NCI-H82 (cell line): ENCODE results near the gene OMP.

ENCODE experiments used
- DNase-seq: peaks from one replicate; lab custom pipeline; 2025; lab: John Stamatoyannopoulos, UW

OMP gene

DNA sequence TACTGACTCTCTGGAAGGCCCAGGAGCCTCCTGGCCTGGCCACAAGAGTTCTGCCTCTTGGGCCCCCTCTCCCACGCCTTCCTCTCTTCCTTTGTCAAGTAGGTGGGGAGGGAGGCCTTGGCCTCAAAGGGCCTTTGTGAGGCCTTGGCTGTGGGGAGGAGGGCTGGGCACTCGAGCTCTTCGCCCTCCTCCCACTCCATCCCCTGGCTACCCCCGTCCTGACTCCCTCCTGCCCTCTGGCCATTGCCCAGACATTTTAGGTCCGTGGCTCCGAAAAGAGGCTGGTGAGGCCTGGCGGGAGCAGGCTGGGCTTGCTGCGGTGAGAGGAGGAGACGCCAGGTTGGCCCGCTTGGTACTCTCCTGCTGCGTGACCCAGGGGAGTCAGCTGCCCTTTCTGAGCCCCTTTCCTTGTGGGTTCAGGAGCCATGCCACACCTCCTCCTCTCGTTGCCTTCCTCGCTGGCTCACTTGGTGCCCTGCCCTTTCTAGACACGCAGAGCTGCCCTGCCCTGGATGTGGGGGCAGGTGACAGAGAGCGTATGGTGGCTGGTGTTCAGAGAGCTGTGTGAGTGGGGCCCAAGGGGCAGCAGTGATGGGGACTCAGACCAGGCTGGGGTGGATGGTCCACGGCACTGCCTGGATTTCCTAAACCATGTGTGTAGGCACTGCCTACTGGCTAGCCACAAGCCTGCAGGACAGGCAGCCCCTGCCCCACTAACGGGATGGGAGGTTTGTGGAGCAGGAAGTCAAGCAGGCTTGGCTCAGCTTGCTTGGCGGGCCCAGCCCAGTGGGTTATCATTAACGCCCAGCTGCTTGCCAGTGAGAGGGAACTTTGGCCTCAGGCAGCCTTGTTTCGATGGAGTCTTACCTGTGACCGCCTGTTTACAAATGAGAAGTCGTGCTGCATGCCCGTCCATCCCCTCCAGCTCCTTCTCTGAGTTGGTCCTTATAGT lies 15.8 kb upstream of the OMP start:
- DNase-seq, result no peak

- no peak for DNase-seq
Observed at GRCh38 chr11:77087723-77088225, 14.9 kb upstream of the OMP start.

DNA sequence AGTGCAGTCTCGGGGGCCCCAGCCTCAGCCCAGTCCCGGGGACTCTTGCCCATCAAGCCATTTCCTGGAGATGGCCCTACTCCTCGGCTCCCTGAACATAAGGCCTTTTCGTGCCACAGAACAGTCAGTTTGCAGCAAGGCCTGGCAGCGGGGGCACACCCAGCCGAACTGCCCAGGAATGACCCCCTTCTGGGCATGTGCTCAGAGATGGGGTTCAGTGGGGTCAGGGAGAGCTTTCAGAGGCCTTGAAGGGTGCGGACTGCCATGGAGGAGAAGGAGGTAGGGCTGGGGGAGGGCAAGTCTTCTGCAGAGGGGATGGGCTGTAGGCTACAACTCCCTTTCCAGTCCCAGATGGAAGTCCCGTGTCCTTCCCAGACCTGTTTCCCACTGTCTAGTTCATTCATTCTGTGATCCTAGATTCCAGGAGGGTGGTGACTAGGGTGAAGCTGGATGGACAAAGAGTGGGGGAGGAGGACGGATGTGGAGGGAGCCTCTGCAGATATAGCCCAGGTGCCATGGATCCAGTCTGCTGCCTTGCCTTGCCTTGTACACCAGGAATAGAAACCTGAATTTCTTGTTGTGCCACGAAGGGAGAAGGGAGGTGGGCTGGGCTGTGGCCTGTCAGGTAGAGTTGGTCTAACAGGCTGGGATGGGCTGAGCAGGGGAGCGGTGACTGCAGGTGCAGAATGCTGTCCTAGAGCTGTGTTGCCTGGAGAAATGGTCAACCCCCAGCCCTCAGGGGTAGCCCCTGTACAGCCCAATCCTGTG lies 14.2 kb upstream of the OMP start:
- DNase-seq, result no peak

GRCh38 chr11:77089004-77089545 lies 13.6 kb upstream of the OMP start:
- DNase-seq, result no peak

- no peak for DNase-seq
Observed at GRCh38 chr11:77090046-77090372, 12.6 kb upstream of the OMP start.

GRCh38 chr11:77090373-77091111 lies 12.1 kb upstream of the OMP start:
- DNase-seq, result no peak

- DNase-seq, result peak; percentile 82
Observed at GRCh38 chr11:77091146-77091940, 11.3 kb upstream of the OMP start.

- DNase-seq, result no peak
Observed at GRCh38 chr11:77092382-77092781, 10.3 kb upstream of the OMP start.

DNA sequence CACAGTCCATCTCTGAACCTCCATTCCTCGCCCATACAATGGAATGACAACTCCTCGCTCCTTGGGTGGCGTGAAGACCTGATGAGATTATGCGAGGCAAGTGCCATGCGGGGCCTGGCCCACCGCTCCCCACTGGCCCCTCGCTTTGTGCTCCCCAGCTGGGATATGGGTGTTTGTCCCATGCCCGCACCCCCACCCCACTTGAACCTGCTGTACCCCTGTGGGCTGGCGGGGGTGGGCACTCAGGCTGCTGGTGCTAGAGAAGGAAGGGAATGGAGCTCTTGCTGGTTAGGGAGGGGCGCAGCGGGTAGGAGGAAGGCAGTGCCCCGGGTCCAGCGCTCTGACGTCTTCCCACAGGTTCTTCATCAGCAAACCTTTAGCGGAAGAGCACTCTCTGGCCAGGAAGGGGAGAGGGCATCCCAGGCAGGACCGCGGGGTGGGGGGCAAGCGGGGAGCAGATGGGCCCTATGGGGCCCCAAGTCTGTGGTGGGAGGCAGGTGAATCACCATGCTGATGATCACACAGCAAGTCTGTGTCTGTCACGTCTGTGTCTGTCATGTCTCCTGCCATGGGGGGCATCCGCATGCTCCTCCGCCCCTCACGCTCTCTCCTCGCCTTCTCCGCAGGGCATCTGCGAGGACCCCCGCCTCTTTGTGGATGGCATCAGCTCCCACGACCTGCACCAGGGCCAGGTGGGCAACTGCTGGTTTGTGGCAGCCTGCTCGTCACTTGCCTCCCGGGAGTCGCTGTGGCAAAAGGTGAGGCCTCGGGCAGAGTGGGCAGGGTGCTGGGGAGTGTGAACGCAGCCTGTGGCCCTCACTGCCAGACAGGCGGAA lies 9.4 kb upstream of the OMP start:
- no peak for DNase-seq

DNA sequence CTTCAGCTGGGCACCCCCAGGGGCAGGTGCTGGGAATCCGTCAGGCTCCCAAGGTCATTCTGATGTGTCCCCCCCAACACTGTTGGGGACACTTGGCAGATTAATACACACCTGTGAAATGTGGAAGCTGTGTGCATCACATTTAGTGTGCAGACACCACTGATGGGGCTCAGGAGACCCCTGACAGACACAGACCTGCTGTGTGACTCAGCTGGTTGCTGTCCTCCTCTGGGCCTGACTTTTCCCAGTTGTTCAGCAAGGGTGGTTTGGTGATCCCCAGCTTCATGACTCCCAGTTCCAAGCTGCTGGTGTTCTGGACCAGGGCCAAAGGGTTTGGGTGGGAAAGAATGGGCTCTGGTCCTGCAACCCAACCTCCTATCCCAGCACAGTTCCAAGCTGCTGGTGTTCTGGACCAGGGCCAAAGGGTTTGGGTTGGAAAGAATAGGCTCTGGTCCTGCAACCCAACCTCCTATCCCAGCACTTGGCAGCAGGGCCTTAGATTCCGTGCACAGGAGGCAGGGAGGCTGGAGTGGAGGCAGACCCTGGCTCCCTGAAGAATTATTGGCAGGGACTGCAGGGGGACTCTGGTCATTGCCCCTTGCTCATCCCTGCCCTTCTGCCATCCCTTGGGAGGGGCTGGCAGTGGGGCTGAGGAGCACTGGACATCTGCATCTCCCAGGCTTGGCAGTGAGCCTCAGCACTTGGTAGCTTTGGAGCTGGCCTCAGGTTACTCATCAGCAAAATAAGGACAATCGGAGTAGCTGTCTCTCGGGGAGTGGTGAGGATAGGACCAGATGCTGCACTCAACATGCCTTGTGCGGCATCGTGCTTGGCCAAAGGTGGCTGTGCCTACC lies 8.4 kb upstream of the OMP start:
- no peak for DNase-seq

DNA sequence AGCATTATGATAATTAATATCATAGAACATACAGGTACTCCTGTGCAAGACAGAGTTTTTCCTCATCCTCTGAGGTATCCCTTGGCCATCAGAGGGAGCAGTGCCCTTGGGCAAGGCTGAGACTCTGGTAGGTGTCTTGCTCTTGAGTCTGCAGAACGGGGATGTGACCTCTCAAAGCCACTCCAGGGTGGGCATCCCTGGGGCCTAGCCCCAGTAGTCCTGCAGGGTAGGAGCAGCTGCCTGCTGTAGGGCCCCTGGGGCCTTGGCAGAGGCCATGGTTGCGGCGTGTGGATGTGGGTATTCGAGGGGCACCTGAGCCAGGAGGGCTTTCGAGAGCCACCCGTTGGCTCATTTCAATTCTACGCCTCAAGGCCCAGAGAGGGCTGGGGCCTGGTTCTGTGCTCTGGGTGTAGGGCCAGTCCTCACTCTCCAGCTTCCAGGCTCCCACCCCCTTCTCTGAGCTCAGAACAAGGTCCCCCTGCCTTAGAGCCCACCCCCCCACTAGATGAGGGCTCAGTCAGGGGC lies 7.7 kb upstream of the OMP start:
- no peak for DNase-seq

- no peak for DNase-seq
Observed at GRCh38 chr11:77095551-77096490, 6.8 kb upstream of the OMP start.

- DNase-seq, result no peak
Observed at GRCh38 chr11:77096591-77097019, 6.0 kb upstream of the OMP start.

DNA sequence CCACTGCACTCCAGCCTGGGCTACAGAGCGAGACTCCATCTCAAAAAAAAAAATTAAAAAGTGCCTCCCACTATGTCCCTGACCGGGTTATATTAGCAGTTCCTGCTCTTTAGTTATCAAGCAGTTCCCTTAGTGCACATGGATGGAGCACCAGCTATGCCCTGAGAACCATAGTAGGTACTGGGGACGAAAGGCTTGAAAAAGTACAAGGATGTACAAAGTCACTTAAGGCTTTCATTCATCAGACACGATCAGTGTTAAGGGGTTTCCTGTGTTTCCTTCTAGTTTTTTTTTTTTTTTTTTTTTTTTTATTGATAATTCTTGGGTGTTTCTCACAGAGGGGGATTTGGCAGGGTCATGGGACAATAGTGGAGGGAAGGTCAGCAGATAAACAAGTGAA lies 5.5 kb upstream of the OMP start:
- peak; percentile 43 for DNase-seq

DNA sequence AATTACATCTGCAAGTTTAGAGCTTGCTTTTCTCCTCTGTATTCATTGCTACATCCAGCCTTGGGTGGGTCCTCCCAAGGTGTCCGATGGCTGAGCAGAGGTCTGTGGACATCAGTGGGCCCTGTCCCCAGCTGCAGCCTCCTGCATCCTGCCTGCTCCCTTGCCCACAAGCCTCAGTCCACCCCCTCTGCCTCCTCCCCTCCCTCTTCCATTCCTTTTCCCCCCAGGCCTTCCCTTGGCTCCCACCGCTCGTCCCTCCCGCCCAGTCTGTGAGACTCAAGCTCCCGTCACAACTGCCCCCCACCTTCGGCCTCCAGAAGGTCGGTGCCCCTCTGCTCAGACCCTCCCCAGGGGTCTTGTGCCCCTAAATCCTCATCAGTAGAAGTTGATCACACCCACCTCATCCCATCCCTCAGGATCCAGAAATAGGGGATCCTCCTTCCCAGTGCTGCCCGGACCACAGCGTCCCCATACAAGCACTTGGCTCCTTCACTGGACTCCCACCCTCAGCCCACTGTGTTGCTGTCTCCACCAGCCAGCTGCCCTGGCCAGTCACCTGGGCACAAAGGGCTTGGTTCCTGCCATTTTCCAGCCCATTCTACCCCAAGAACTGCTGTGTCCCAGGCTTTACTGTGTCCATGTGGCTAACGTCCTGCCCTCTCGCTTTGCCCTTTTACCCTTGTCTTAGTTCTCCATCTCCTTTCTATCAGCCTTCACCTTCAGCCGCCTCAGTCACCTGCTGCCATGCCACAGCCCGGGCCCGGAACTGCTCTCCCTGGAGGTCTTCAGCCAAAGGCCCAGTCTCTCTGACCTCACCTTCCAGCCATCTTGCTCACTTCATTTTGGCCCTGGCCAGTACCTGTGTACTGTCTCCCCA lies 2.2 kb upstream of the OMP start:
- DNase-seq, result no peak

- DNase-seq, result peak; percentile 40
Observed at GRCh38 chr11:77101043-77101537, 1.6 kb upstream of the OMP start.

DNA sequence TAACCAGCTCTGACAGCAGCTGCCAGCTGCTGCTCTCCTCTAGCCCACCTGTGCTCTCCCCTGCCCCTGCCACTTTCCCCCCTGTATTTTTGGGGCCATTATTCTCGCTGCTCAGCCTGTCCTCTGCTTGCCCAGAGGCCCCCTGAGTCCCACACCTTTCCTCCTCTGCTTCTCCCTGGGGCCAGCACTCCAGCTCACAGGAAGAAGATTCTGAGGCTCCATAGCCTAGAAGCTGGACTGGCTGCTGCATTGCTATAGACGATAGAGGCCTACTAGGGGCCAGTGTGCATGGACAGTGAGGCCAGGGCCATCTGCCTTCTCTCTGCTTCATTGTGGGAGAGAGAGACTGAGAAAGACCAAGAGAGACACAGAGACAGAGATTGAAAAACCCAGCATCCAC lies 679 bp downstream of the OMP start:
- no peak for DNase-seq
